Peyer's patch (tissue), 4 donors: ENCODE data around the gene ZNF860. TPM values are rescaled to one million over a fixed set of nuclear protein-coding genes. Genes with fewer than 3 reads are reported as not detected.
A peak's percentile ranks its signal among the peaks of the same experiment; 100 is the strongest.
"Not testable (repeated sequence)": the region's sequence is repeated elsewhere in the genome, so short reads cannot be mapped to it uniquely, and the experiment has no call there.

Experiments
- DNase-seq, 3 donors: peaks; one replicate each; pipeline ENCODE4 v3.0.0-alpha.2; 2017 to 2019
- H3K27ac ChIP-seq, 4 donors: fragments of 200-600 bp; sonication (generic); one replicate each; pipeline ENCODE4 v1.5.1; 2016 to 2019
- H3K27me3 ChIP-seq, 2 donors: fragments of 200-600 bp; sonication (generic); one replicate each; pipeline ENCODE4 v1.5.1; 2019
- H3K36me3 ChIP-seq, 3 donors: fragments of 200-600 bp; sonication (generic); one replicate each; pipeline ENCODE4 v1.5.1; 2016 to 2019
- H3K4me1 ChIP-seq, 4 donors: fragments of 200-600 bp; sonication (generic); one replicate each; pipeline ENCODE4 v1.5.1; 2016 to 2019
- H3K4me3 ChIP-seq, 4 donors: fragments of 200-600 bp; sonication (generic); 1 replicate in 3 of 4; 2 replicates in 1 of 4; pipeline ENCODE4 v1.5.1; 2016 to 2019; ENCODE audit warnings: mild to moderate bottlenecking in 1 of 4
- H3K9me3 ChIP-seq, 4 donors: fragments of 200-600 bp; sonication (generic); one replicate each; pipeline ENCODE4 v1.5.1; 2016 to 2019; ENCODE audit warnings: mild to moderate bottlenecking in 1 of 4
- POLR2A ChIP-seq, 2 donors: fragments of 450-650 bp; IDR thresholded peaks; one replicate each; pipeline ENCODE4 v1.5.1; 2017; ENCODE audit warnings: antibody characterized with exemption in 2 of 2, mild to moderate bottlenecking in 2 of 2, moderate library complexity in 2 of 2
- total RNA-seq, 4 donors: library from RNA; depleted of rRNA; stranded (reverse); fragments of >200 nt; gene quantifications; one replicate each; pipeline ENCODE4 v1.1.0, GENCODE V29; 2016
- TF ChIP-seq, protein P1 (sequence below), 6 experiments: fragments of 450-650 bp in 4 of 6; fragments of 200-600 bp in 2 of 6; sonication (generic) in 1 of 6; IDR thresholded peaks; one replicate each; pipeline ENCODE4 v1.5.1; 2017 to 2019; ENCODE audit warnings: antibody characterized with exemption in 6 of 6, mild to moderate bottlenecking in 3 of 6, moderate library complexity in 1 of 6

ZNF860 gene
- total RNA-seq, 4 donors from 2014 or later = 0.80 to 10.7 TPM; not detected in 2

DNA sequence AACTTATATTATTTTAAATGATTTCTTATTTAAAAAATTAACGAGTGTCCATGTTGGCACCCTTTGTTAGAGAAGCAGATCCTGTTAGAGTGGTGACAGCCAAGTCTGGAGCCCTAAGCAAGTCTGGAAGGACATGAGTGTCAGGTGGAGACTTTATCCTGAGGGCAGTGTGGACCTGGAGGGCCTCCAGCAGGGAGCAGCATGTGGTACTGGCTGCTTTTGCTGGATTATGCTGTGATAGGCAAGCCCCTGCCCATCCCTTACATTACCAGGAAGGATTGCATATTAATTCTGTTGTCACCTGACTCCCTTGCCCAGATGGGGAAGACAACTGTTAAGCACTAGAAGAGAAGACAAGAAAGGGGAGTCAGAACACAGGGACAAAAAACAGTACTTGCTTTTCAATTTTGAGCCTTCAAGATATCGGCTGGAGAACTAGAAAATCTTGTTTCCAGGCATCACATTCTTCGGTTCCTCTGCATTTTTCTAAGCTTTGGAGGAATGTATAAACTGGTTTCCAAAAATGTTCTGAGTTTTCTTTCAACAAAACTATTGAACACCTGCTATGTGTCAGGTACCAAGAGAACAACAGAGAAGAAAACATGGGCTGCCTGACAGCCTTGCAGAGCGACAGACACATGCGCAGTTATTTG is 22.7 kb downstream of the ZNF860 start:
- H3K9me3 ChIP-seq = no peaks in the 10 kb centered on the region
- H3K27ac ChIP-seq = no peak overlapping the region
- TF ChIP-seq POLR2A (IDR thresholded peaks at IDR 0.05) = no peak
- TF ChIP-seq, protein P1, sequence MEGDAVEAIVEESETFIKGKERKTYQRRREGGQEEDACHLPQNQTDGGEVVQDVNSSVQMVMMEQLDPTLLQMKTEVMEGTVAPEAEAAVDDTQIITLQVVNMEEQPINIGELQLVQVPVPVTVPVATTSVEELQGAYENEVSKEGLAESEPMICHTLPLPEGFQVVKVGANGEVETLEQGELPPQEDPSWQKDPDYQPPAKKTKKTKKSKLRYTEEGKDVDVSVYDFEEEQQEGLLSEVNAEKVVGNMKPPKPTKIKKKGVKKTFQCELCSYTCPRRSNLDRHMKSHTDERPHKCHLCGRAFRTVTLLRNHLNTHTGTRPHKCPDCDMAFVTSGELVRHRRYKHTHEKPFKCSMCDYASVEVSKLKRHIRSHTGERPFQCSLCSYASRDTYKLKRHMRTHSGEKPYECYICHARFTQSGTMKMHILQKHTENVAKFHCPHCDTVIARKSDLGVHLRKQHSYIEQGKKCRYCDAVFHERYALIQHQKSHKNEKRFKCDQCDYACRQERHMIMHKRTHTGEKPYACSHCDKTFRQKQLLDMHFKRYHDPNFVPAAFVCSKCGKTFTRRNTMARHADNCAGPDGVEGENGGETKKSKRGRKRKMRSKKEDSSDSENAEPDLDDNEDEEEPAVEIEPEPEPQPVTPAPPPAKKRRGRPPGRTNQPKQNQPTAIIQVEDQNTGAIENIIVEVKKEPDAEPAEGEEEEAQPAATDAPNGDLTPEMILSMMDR (IDR thresholded peaks at IDR 0.05) = no peak
- H3K27me3 ChIP-seq = no peaks in the 10 kb centered on the region
- DNase-seq = no peak
- H3K36me3 ChIP-seq = no peaks in the 10 kb centered on the region
- no peak overlapping the region for H3K4me3 ChIP-seq
- no peaks in the 10 kb centered on the region for H3K4me1 ChIP-seq

DNA sequence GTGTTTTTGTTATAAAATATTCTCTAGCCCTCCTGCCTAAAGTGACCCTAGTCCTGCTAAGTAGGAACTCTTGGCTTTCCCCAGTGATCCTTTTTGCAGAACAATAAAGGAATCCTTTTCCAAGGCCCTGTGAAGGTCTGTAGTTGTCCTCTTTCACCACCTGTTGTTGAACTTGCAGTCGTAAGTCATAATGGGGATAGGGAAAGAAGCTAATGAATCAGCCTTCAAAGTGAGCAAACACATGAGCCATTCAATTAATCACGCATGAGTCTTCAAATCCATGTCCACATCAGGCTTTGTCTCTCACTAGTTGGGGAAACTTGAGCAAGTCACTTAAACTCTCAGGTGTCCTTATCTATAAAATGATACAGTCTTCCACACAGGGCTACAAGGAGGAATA is 27.6 kb downstream of the ZNF860 start:
- Histone ChIP-seq H3K4me1 (no peaks in the 10 kb centered on the region), H3K4me3 (no peak overlapping the region), H3K9me3 (no peaks in the 10 kb centered on the region), H3K27ac (no peak overlapping the region), H3K27me3 (no peaks in the 10 kb centered on the region), H3K36me3 (no peaks in the 10 kb centered on the region)
- DNase-seq = no peak
- no peak for TF ChIP-seq POLR2A (IDR thresholded peaks at IDR 0.05)
- TF ChIP-seq, protein P1 (IDR thresholded peaks at IDR 0.05) = no peak

DNA sequence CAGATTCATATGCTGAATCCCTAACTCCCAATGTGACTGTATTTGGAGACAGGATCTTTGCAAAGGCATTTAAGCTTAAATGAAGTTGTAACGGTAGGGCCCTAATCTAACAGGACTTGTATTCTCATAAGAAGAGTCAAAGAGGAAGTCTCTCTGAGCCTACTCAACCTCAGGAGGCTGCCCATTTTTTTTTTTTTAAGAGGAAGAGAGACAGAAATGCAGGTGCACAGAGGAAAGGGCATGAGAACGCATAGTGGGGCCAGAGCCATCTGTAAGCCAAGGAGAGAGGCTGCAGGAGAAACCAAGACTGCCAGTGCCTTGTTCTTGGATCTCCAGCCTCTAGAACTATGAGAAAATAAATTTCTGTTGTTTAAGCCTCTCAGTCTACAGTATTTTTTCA is 28.4 kb downstream of the ZNF860 start:
- TF ChIP-seq POLR2A (IDR thresholded peaks at IDR 0.05) = no peak
- TF ChIP-seq, protein P1 (IDR thresholded peaks at IDR 0.05) = no peak
- peak in 1 of 3 donors; percentile 34 for DNase-seq
- no peak overlapping the region for H3K4me3 ChIP-seq
- no peaks in the 10 kb centered on the region for H3K9me3 ChIP-seq
- H3K4me1 ChIP-seq = no peaks in the 10 kb centered on the region
- H3K27ac ChIP-seq = peak overlapping the region in 1 of 4 donors; percentile 22
- H3K27me3 ChIP-seq = no peaks in the 10 kb centered on the region
- no peaks in the 10 kb centered on the region for H3K36me3 ChIP-seq

DNA sequence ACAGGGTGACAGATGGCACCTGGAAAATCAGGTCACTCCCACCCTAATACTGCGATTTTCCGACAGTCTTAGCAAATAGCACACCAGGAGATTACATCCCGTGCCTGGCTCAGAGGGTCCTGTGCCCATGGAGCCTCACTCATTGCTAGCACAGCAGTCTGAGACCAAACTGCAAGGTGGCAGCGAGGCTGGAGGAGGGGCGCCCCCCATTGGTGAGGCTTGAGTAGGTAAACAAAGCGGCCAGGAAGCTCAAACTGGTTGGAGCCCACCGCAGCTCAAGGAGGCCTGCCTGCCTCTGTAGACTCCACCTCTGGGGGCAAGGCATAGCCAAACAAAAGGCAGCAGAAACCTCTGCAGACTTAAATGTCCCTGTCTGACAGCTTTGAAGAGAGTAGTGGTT is 29.1 kb downstream of the ZNF860 start:
- not testable (repeated sequence) for H3K4me3 ChIP-seq, H3K27me3 ChIP-seq, DNase-seq, H3K36me3 ChIP-seq, H3K9me3 ChIP-seq, H3K4me1 ChIP-seq, H3K27ac ChIP-seq

DNA sequence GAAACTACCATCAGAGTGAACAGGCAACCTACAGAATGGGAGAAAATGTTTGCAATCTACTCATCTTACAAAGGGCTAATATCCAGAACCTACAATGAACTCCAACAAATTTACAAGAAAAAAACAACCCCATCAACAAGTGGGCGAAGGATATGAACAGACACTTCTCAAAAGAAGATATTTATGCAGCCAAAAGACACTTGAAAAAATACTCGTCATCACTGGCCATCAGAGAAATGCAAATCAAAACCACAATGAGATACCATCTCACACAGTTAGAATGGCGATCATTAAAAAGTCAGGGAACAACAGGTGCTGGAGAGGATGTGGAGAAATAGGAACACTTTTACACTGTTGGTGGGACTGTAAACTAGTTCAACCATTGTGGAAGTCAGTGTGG is 34.1 kb downstream of the ZNF860 start:
- H3K27me3 ChIP-seq, DNase-seq, H3K4me3 ChIP-seq, H3K4me1 ChIP-seq, H3K36me3 ChIP-seq, H3K27ac ChIP-seq, H3K9me3 ChIP-seq: not testable (repeated sequence)

DNA sequence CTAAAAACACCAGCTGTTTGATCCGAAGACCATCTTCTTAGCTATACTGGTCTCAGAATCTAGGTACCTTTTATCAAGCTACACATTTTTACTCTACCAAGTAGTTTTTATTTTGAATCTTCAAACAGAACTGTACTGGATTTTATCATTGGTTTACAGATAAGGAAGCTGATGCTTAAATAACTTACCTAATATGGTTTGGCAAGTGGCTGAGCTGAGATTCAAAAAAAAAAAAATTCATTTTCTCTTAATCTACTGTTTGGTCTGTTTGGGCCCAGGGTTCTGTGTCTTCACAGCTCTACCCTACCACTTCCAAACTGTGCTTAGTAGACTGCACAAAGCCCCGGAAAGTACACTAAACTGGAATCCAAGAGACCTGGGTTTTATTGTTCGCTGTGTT is 35.7 kb downstream of the ZNF860 start:
- no peaks in the 10 kb centered on the region for H3K9me3 ChIP-seq
- H3K4me1 ChIP-seq = no peaks in the 10 kb centered on the region
- H3K27ac ChIP-seq = no peak overlapping the region
- no peak for DNase-seq
- no peaks in the 10 kb centered on the region for H3K36me3 ChIP-seq
- no peak for TF ChIP-seq POLR2A (IDR thresholded peaks at IDR 0.05)
- TF ChIP-seq, protein P1 (IDR thresholded peaks at IDR 0.05) = no peak
- no peak overlapping the region for H3K4me3 ChIP-seq
- H3K27me3 ChIP-seq = no peaks in the 10 kb centered on the region
